Spleen (tissue), 7 donors: Measurements from ENCODE around the gene ANXA7.

Experiments used
- POLR2A ChIP-seq, 3 donors: fragments of 450-650 bp; IDR thresholded peaks; one replicate each; pipeline ENCODE4 v1.5.1; 2017; ENCODE audit warnings: antibody characterized with exemption in 3 of 3, mild to moderate bottlenecking in 1 of 3
- TF ChIP-seq, protein P1 (sequence below), 11 experiments: fragments of 200-600 bp in 7 of 11; fragments of 450-650 bp in 4 of 11; sonication (generic) in 4 of 11; IDR thresholded peaks in 8 of 11; conservative IDR thresholded peaks in 3 of 11; 1 replicate in 7 of 11; 2 replicates in 4 of 11; pipeline versions ENCODE4 v1.4.0 to v1.8.0; 2016 to 2021; ENCODE audit warnings: antibody characterized with exemption in 11 of 11, inconsistent platforms in 4 of 11, mild to moderate bottlenecking in 1 of 11
- donor health status: DM: no; HTN: no; CAD: no; lungs with moderate emphysema.
- donor health status: DM: no; HTN: no; CAD: no.
- donor health status: DM: no; HTN: no; CAD: no.

DNA sequence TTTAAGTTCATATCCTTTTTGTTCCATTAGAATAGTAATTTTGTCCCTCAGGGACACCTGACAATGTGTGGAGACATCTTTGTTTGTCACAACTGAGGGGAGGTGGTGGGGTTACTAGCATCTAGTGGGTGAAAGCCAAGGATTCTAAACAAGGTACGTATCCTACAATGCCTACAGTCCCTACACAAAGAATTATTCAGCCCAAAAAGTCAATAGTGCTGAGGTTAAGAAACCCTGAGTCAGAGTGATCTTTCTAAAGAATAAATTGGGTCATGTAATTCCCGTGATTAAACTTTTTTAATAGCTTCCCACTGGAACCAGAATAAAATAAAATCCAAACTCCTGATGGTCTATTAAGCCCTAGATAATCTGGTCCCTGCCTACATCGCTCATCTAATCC, 2.7 kb upstream of the ANXA7 start:
- TF ChIP-seq, protein P1, sequence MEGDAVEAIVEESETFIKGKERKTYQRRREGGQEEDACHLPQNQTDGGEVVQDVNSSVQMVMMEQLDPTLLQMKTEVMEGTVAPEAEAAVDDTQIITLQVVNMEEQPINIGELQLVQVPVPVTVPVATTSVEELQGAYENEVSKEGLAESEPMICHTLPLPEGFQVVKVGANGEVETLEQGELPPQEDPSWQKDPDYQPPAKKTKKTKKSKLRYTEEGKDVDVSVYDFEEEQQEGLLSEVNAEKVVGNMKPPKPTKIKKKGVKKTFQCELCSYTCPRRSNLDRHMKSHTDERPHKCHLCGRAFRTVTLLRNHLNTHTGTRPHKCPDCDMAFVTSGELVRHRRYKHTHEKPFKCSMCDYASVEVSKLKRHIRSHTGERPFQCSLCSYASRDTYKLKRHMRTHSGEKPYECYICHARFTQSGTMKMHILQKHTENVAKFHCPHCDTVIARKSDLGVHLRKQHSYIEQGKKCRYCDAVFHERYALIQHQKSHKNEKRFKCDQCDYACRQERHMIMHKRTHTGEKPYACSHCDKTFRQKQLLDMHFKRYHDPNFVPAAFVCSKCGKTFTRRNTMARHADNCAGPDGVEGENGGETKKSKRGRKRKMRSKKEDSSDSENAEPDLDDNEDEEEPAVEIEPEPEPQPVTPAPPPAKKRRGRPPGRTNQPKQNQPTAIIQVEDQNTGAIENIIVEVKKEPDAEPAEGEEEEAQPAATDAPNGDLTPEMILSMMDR (IDR thresholded peaks at IDR 0.05 in 8 of 11, conservative IDR thresholded peaks at IDR 0.05 in 3 of 11): no peak
- no peak for TF ChIP-seq POLR2A (IDR thresholded peaks at IDR 0.05)
